ENCODE measurements around the gene TSHZ1.

TSHZ1 gene

GRCh38 chr18:75170916-75171315 is 39.7 kb upstream of the TSHZ1 start:
- no peak for TF ChIP-seq CTCF (IDR thresholded peaks at IDR 0.05; ENCODE audit: low read depth, low read length)
- DNase-seq (ENCODE audit: low read depth, low spot score): no peak
- no peak overlapping the region for H3K4me3 ChIP-seq (ENCODE audit: low read depth, low read length)
- in situ Hi-C loops (cut with HindIII; ENCODE audit: low sequenced_read_pairs): no loop called here

GRCh38 chr18:75172299-75173124 is 38.1 kb upstream of the TSHZ1 start:
- in situ Hi-C loops (cut with HindIII; ENCODE audit: low sequenced_read_pairs): no loop called here
- no peak for DNase-seq (ENCODE audit: low read depth, low spot score)
- no peak for TF ChIP-seq CTCF (IDR thresholded peaks at IDR 0.05; ENCODE audit: low read depth, low read length)
- no peak overlapping the region for H3K4me3 ChIP-seq (ENCODE audit: low read depth, low read length)

- in situ Hi-C loops (cut with HindIII; ENCODE audit: low sequenced_read_pairs): no loop called here
- no peak for DNase-seq (ENCODE audit: low read depth, low spot score)
- no peak overlapping the region for H3K4me3 ChIP-seq (ENCODE audit: low read depth, low read length)
- TF ChIP-seq CTCF (IDR thresholded peaks at IDR 0.05; ENCODE audit: low read depth, low read length): no peak
Measured at GRCh38 chr18:75173125-75173432, 37.5 kb upstream of the TSHZ1 start.

GRCh38 chr18:75173738-75174137 is 36.9 kb upstream of the TSHZ1 start:
- TF ChIP-seq CTCF (IDR thresholded peaks at IDR 0.05; ENCODE audit: low read depth, low read length): no peak
- in situ Hi-C loops (cut with HindIII; ENCODE audit: low sequenced_read_pairs): no loop called here
- DNase-seq (ENCODE audit: low read depth, low spot score): no peak
- no peak overlapping the region for H3K4me3 ChIP-seq (ENCODE audit: low read depth, low read length)

- in situ Hi-C loops (cut with HindIII; ENCODE audit: low sequenced_read_pairs): no loop called here
- DNase-seq (ENCODE audit: low read depth, low spot score): no peak
- no peak for TF ChIP-seq CTCF (IDR thresholded peaks at IDR 0.05; ENCODE audit: low read depth, low read length)
- no peak overlapping the region for H3K4me3 ChIP-seq (ENCODE audit: low read depth, low read length)
Measured at GRCh38 chr18:75176849-75177248, 33.7 kb upstream of the TSHZ1 start.

- no peak for TF ChIP-seq CTCF (IDR thresholded peaks at IDR 0.05; ENCODE audit: low read depth, low read length)
- DNase-seq (ENCODE audit: low read depth, low spot score): no peak
- no peak overlapping the region for H3K4me3 ChIP-seq (ENCODE audit: low read depth, low read length)
- in situ Hi-C loops (cut with HindIII; ENCODE audit: low sequenced_read_pairs): no loop called here
Measured at GRCh38 chr18:75178376-75178775, 32.2 kb upstream of the TSHZ1 start.

Measured in astrocyte of the spinal cord (primary cell).